Testis (tissue), 3 donors: ENCODE data around the gene ABCD1. TPM values are rescaled to one million over a fixed set of nuclear protein-coding genes. Genes with fewer than 3 reads are reported as not detected.

Source experiments
- DNase-seq: peaks from one replicate; pipeline ENCODE4 v3.0.0-alpha.2; 2019
- H3K27ac ChIP-seq, 2 donors: fragments of 200-600 bp; sonication (generic); one replicate each; pipeline ENCODE4 v1.5.1; 2019
- H3K27me3 ChIP-seq: fragments of 200-600 bp; sonication (generic); one replicate; pipeline ENCODE4 v1.5.1; 2019
- H3K36me3 ChIP-seq: fragments of 200-600 bp; sonication (generic); one replicate; pipeline ENCODE4 v1.5.1; 2017; ENCODE audit warnings: low read depth; ENCODE audit errors: missing control alignments
- H3K4me1 ChIP-seq: fragments of 200-600 bp; sonication (generic); one replicate; pipeline ENCODE4 v1.5.1; 2019
- H3K4me3 ChIP-seq, 2 donors: fragments of 200-600 bp; sonication (generic); one replicate each; pipeline ENCODE4 v1.5.1; 2017 to 2019
- H3K9me3 ChIP-seq: fragments of 200-600 bp; sonication (generic); one replicate; pipeline ENCODE4 v1.5.1; 2017
- POLR2A ChIP-seq: fragments of 450-650 bp; IDR thresholded peaks from one replicate; pipeline ENCODE4 v1.6.1; 2017; ENCODE audit warnings: antibody characterized with exemption, mild to moderate bottlenecking, moderate library complexity
- WGBS, 2 donors: methylation state at CpG; one replicate each; pipeline ENCODE4 v1.1.5; 2018; 5-methylcytosine and 5-hydroxymethylcytosine counted together
- intact Hi-C: fragments of 100-400 bp; cut with DNase I; formaldehyde crosslinking; loops from one replicate; pipeline ENCODE4 v1.15.1; 2023; ENCODE audit warnings: low total_unique reads
- polyA plus RNA-seq: library from polyadenylated mRNA; stranded (reverse); fragments of 350-450 nt; fragmentation: Illumina TruSeq; extraction: RNeasy Lipid Tissue Mini Kit (QIAGEN cat#74804); gene quantifications from one replicate; pipeline ENCODE4 v1.2.3, GENCODE V29; 2014; ENCODE audit warnings: low read depth, low replicate concordance; ENCODE audit not compliant: insufficient read depth
- total RNA-seq, 2 donors: library from RNA; depleted of rRNA; stranded (reverse); fragments of >200 nt; gene quantifications; one replicate each; pipeline ENCODE4 v1.2.3, GENCODE V29; 2016
- TF ChIP-seq, protein P1 (sequence below), 3 experiments: fragments of 450-650 bp in 2 of 3; fragments of 200-600 bp in 1 of 3; sonication (generic) in 1 of 3; IDR thresholded peaks; one replicate each; pipeline ENCODE4 v1.5.1; 2016 to 2019; ENCODE audit warnings: antibody characterized with exemption in 3 of 3, mild to moderate bottlenecking in 2 of 3, moderate library complexity in 1 of 3

The ABCD1 gene
- total and polyA plus RNA-seq, 3 donors from 2014 or later = 34.3 to 112 (median 84.4) TPM

DNA sequence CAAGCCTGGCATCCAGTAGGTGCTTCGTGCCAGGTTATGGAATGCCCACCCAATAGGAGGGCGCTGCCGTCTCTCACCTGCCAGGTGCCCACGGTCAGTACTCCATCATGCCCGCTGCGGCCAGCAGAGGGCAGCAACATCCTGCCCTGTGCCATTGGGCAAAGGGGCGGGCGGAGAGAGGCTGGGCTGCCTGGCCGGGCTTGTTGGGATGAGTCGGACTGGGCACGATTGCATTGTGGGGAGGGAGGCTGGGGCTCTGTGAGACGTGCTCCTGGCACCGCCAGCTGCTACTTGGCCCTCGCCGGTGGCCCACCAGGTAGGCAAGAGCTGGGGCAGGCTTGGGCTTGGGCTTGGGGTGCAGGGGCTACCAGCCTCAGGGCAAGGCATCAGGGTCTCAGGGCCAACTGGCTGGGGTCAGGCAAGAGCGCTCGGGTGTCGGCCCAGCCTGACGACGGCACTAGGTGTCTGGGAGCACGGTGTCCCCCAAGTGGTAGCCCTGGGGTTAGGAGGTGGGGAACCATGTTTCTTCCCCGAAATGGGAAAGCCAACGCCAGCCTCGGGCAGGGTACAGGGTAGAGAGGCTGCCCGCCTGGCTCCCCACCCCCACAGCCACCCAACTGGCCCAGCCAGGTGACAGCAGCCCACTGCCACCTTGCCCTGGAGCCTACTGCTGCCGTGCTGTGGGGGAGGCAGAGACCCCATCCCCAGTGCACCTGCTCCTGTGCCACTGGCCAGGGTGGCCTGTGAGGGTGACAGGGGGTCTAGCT is 39.5 kb downstream of the ABCD1 start, which contains the start of gene PLXNB3:
Gene PLXNB3 (plus strand): TSS at position 261 of the 767 bp plus-strand sequence. CDS start 1,287 bp downstream, outside the sequence.
- Histone ChIP-seq H3K27ac (peak within 1 kb of the TSS; percentile 39 to 72), H3K27me3 (no peaks in the 10 kb centered on the region), H3K4me1 (peaks cover 14% of the 10 kb centered on the region), H3K36me3 (no peaks in the 10 kb centered on the region), H3K9me3 (no peaks in the 10 kb centered on the region), H3K4me3 (no peak within 1 kb of the TSS)
- TF ChIP-seq POLR2A = no peak
- TF ChIP-seq, protein P1, sequence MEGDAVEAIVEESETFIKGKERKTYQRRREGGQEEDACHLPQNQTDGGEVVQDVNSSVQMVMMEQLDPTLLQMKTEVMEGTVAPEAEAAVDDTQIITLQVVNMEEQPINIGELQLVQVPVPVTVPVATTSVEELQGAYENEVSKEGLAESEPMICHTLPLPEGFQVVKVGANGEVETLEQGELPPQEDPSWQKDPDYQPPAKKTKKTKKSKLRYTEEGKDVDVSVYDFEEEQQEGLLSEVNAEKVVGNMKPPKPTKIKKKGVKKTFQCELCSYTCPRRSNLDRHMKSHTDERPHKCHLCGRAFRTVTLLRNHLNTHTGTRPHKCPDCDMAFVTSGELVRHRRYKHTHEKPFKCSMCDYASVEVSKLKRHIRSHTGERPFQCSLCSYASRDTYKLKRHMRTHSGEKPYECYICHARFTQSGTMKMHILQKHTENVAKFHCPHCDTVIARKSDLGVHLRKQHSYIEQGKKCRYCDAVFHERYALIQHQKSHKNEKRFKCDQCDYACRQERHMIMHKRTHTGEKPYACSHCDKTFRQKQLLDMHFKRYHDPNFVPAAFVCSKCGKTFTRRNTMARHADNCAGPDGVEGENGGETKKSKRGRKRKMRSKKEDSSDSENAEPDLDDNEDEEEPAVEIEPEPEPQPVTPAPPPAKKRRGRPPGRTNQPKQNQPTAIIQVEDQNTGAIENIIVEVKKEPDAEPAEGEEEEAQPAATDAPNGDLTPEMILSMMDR (IDR thresholded peaks at IDR 0.05) = peak; percentile 71 to 81 (median 80)
- DNase-seq = peak; percentile 79
- WGBS, 2 donors = 46% methylated on average over 15 of the region's 26 CpGs; no CpG with 5 or more reads in 1 of the 2 donors
- intact Hi-C loops = loop anchor here (10.0 kb wide), 1 partner anchor 191 kb away; no protein-coding TSS in a partner anchor

DNA sequence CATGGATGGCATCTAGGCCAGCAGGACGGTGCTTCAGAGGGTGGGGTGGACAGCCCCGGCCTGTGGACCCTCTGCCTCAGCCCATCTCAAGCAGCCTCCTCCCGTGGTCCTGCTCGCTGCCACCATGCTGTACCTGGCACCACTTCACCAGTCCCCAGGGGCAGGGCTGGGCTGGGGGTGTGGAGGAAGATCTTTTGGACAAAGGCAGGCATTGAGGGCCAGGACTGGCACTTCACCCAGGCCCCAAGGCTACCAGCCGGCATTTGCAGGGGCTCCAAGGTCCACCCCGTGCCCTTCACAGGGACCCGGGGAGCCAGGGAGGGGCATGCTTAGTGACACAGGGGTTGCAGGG is 40.1 kb downstream of the ABCD1 start:
- no peak for TF ChIP-seq POLR2A
- TF ChIP-seq, protein P1 (IDR thresholded peaks at IDR 0.05) = no peak
- Histone ChIP-seq H3K4me1 (peaks cover 14% of the 10 kb centered on the region), H3K27ac (peak overlapping the region; percentile 39 to 72), H3K9me3 (no peaks in the 10 kb centered on the region), H3K36me3 (no peaks in the 10 kb centered on the region), H3K27me3 (no peaks in the 10 kb centered on the region), H3K4me3 (no peak overlapping the region)
- WGBS, 2 donors = 53% methylated on average over 3 of the region's 7 CpGs; no CpG with 5 or more reads in 1 of the 2 donors
- intact Hi-C loops = loop anchor here (10.0 kb wide), 1 partner anchor 190 kb away; no protein-coding TSS in a partner anchor
- no peak for DNase-seq

DNA sequence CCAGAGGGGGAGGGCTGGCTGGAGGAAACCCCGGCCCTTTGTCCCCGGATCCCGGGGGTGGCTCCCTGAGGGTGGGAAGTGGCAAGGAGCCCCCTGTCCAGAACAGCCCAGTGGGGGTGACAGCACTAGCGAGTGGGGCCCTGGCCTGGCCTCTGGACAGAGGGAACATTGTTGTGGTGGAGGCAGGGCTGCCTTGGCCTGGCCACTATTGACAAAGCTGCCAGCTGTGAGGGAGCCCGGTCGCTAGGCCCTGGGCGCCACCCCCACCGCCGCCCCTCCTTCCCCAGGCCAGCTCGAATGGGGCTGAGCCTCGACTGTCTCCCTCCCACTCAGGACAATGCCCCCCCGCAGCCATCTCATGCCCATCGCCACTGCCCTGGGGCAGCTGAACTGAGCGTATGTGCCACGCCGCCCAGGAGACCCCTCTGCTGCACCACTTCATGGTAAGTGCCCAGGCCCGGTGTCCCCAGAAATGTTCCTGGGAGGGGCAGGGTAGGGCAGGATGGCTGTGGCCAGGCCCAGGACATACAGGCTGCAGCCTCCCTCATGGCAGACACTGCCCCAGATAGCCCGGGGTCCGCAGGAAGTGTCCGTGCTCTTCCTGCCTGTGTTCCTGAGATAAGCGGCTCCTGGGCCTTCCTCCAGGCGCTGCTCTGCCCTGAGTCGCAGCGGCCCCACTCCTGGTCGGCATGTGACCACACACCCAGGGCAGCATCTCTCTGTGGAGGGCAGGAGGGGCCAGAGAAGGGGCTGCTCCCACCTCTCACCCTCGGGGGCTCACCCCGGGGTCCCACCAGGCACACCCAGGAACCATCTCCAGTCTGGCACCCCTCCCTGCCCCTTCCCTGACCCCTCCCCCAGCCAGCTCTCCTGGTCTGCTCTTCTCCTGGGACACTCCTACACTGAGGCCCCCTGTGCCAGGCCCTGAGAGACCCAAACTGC is 40.8 kb downstream of the ABCD1 start:
- Histone ChIP-seq H3K27me3 (no peaks in the 10 kb centered on the region), H3K4me1 (peaks cover 14% of the 10 kb centered on the region), H3K27ac (peak overlapping the region; percentile 72), H3K9me3 (no peaks in the 10 kb centered on the region), H3K36me3 (no peaks in the 10 kb centered on the region), H3K4me3 (no peak overlapping the region)
- DNase-seq = peak; percentile 65
- WGBS, 2 donors = 56% methylated on average over 11 of the region's 27 CpGs; no CpG with 5 or more reads in 1 of the 2 donors
- intact Hi-C loops = loop anchor here (10.0 kb wide), 1 partner anchor 189 kb away; no protein-coding TSS in a partner anchor
- TF ChIP-seq, protein P1 (IDR thresholded peaks at IDR 0.05) = no peak
- no peak for TF ChIP-seq POLR2A

DNA sequence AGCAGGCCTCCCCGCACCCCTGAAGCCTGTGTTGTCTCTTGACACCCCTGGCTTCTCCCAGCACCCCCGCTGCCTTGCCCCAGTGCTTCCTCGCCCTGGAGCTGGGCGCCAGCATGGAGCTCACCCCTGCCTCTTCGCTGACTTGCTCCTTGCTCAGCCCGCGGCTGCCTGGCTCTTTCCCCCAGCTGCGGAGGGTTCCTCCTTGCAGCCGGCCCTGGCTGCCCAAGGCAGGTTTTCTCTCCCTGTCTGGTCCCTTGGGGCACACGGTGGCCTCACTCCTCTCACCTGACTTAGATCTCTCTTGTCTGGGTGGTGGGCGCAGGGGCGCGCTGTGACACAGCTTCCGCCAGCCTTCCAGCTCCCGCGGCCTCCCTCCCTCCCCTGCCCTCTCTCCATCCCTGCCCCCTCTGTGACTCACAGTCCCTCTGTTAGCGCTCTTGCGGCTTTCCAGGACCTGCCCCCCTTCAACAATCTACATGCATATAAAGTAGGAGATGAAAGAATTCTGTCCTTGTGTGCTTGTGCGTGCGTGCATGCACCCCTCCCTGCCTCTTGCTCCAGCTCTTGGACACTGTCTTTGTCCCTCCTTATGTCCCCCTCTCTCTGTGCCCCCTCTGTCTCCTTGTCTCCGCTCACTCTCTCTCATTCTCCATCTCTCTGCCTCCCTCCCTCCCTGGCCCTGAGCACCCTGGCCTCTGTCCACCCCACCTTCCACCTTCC is 41.6 kb downstream of the ABCD1 start:
- intact Hi-C loops = loop anchor here (10.0 kb wide), 1 partner anchor 189 kb away; no protein-coding TSS in a partner anchor
- DNase-seq = no peak
- TF ChIP-seq, protein P1 (IDR thresholded peaks at IDR 0.05) = no peak
- TF ChIP-seq POLR2A = no peak
- peak overlapping the region; percentile 72 for H3K27ac ChIP-seq
- H3K9me3 ChIP-seq = no peaks in the 10 kb centered on the region
- H3K4me3 ChIP-seq = no peak overlapping the region
- no peaks in the 10 kb centered on the region for H3K36me3 ChIP-seq
- peaks cover 14% of the 10 kb centered on the region for H3K4me1 ChIP-seq
- WGBS, 2 donors = 34 to 47% methylated on average over 11 to 20 of the region's 21 CpGs
- no peaks in the 10 kb centered on the region for H3K27me3 ChIP-seq
